DND-41 (cell line): ENCODE measurements around the gene USP26.
A peak's percentile ranks its signal among the peaks of the same experiment; 100 is the strongest.

Experiments
- EZH2 ChIP-seq: IDR thresholded peaks from 3 replicates; pipeline ENCODE4 v1.6.1; 2012; ENCODE audit warnings: borderline replicate concordance, low read depth, mild to moderate bottlenecking, moderate library complexity, low read length, inconsistent platforms; ENCODE audit not compliant: severe bottlenecking
- TF ChIP-seq, protein P1 (sequence below): IDR thresholded peaks from 2 replicates; pipeline ENCODE4 v1.5.1; 2012; ENCODE audit warnings: borderline replicate concordance, low read length, moderate library complexity, mild to moderate bottlenecking; ENCODE audit not compliant: poor library complexity, severe bottlenecking; ENCODE audit errors: extremely low read depth

DNA sequence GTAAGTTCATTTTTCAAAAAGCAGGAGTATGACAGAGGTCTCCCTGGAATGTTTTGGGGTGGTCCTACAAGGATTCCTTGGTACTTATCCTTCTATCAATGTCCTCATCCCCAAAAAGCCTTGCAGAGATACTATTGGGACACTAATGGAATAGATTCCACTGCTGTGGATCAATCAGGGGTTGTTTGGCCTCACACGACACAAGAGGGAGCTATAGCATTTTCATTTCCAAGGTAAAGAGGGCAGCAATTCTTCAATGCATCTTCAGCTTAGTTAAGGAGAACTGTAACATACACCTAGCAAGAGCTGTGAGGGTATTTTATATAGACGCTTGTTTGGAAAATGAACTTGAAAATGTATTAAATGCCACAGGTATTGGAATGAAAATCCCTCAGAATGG lies 50.9 kb downstream of the USP26 start:
- TF ChIP-seq, protein P1, sequence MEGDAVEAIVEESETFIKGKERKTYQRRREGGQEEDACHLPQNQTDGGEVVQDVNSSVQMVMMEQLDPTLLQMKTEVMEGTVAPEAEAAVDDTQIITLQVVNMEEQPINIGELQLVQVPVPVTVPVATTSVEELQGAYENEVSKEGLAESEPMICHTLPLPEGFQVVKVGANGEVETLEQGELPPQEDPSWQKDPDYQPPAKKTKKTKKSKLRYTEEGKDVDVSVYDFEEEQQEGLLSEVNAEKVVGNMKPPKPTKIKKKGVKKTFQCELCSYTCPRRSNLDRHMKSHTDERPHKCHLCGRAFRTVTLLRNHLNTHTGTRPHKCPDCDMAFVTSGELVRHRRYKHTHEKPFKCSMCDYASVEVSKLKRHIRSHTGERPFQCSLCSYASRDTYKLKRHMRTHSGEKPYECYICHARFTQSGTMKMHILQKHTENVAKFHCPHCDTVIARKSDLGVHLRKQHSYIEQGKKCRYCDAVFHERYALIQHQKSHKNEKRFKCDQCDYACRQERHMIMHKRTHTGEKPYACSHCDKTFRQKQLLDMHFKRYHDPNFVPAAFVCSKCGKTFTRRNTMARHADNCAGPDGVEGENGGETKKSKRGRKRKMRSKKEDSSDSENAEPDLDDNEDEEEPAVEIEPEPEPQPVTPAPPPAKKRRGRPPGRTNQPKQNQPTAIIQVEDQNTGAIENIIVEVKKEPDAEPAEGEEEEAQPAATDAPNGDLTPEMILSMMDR: peak; percentile 28
- TF ChIP-seq EZH2: no peak
